RWPE2 (cell line): ENCODE measurements around the gene ZWILCH.
"Not testable (repeated sequence)": the region's sequence is repeated elsewhere in the genome, so short reads cannot be mapped to it uniquely, and the experiment has no call there.

Source experiments
- ATAC-seq: fragments of 200-7000 bp; cut with Tn5 transposase; 3 replicates; pipeline ENCODE4 v1.9.1; 2021; ENCODE audit warnings: low read depth
- DNase-seq: peaks from one replicate; pipeline ENCODE4 v3.0.0-alpha.2; 2020; ENCODE audit warnings: low spot score
- H3K27ac ChIP-seq: fragments of 450-650 bp; 2 replicates; pipeline ENCODE4 v1.5.1; 2017; ENCODE audit warnings: mild to moderate bottlenecking; ENCODE audit not compliant: poor library complexity, severe bottlenecking
- H3K27me3 ChIP-seq: fragments of 250-450 bp; sonication (Bioruptor Pico); 2 replicates; pipeline ENCODE4 v1.5.1; 2021; ENCODE audit warnings: mild to moderate bottlenecking, moderate library complexity; ENCODE audit not compliant: insufficient read depth, poor library complexity, severe bottlenecking
- H3K36me3 ChIP-seq: fragments of 250-450 bp; sonication (Bioruptor Pico); 2 replicates; pipeline ENCODE4 v1.5.1; 2020; ENCODE audit warnings: low read depth, mild to moderate bottlenecking, moderate library complexity
- H3K4me1 ChIP-seq: fragments of 250-450 bp; sonication (Bioruptor Pico); 2 replicates; pipeline ENCODE4 v1.5.1; 2021; ENCODE audit warnings: mild to moderate bottlenecking, moderate library complexity; ENCODE audit not compliant: insufficient read depth, poor library complexity, severe bottlenecking
- H3K4me3 ChIP-seq: fragments of 250-450 bp; sonication (Bioruptor Pico); 2 replicates; pipeline ENCODE4 v1.5.1; 2021; ENCODE audit warnings: mild to moderate bottlenecking, moderate library complexity; ENCODE audit not compliant: severe bottlenecking
- H3K9me3 ChIP-seq: fragments of 250-450 bp; sonication (Bioruptor Pico); 2 replicates; pipeline ENCODE4 v1.5.1; 2021; ENCODE audit warnings: mild to moderate bottlenecking, moderate library complexity; ENCODE audit not compliant: severe bottlenecking
- CTCF ChIP-seq: fragments of 450-650 bp; IDR thresholded peaks from one replicate; pipeline ENCODE4 v1.5.1; 2017; ENCODE audit warnings: mild to moderate bottlenecking, moderate library complexity; ENCODE audit not compliant: poor library complexity, severe bottlenecking

ZWILCH gene

GRCh38 chr15:66587020-66587419 is 81.9 kb downstream of the ZWILCH start:
- Histone ChIP-seq H3K4me3 (no peak overlapping the region), H3K36me3 (no peaks in the 10 kb centered on the region), H3K27me3 (no peaks in the 10 kb centered on the region), H3K27ac (no peak overlapping the region), H3K4me1 (no peaks in the 10 kb centered on the region), H3K9me3 (peaks cover 2% of the 10 kb centered on the region)
- no peak for TF ChIP-seq CTCF
- DNase-seq (no peak), ATAC-seq (no peak)

GRCh38 chr15:66587749-66588148 is 82.6 kb downstream of the ZWILCH start:
- Histone ChIP-seq H3K36me3 (no peaks in the 10 kb centered on the region), H3K9me3 (peaks cover 2% of the 10 kb centered on the region), H3K27ac (no peak overlapping the region), H3K4me1 (no peaks in the 10 kb centered on the region), H3K4me3 (no peak overlapping the region), H3K27me3 (no peaks in the 10 kb centered on the region)
- no peak for TF ChIP-seq CTCF
- no peak for DNase-seq
- no peak for ATAC-seq

- H3K4me1 ChIP-seq, result no peaks in the 10 kb centered on the region
- no peak overlapping the region for H3K4me3 ChIP-seq
- DNase-seq, result no peak
- ATAC-seq, result no peak
- H3K27me3 ChIP-seq, result no peaks in the 10 kb centered on the region
- no peaks in the 10 kb centered on the region for H3K36me3 ChIP-seq
- TF ChIP-seq CTCF, result peak; percentile 17
- H3K9me3 ChIP-seq, result peaks cover 2% of the 10 kb centered on the region
- H3K27ac ChIP-seq, result no peak overlapping the region
Observed at GRCh38 chr15:66588537-66588936, 83.4 kb downstream of the ZWILCH start.

- DNase-seq, result no peak
- H3K4me1 ChIP-seq, result no peaks in the 10 kb centered on the region
- H3K27ac ChIP-seq, result no peak overlapping the region
- no peaks in the 10 kb centered on the region for H3K27me3 ChIP-seq
- no peak for TF ChIP-seq CTCF
- no peak for ATAC-seq
- peaks cover 2% of the 10 kb centered on the region for H3K9me3 ChIP-seq
- no peak overlapping the region for H3K4me3 ChIP-seq
- no peaks in the 10 kb centered on the region for H3K36me3 ChIP-seq
Observed at GRCh38 chr15:66588971-66589370, 83.8 kb downstream of the ZWILCH start.

- H3K27ac ChIP-seq, H3K4me3 ChIP-seq: not testable (repeated sequence)
Observed at GRCh38 chr15:66589429-66589828, 84.3 kb downstream of the ZWILCH start.

GRCh38 chr15:66590435-66590834 is 85.3 kb downstream of the ZWILCH start:
- no peak for DNase-seq
- H3K4me3 ChIP-seq, result no peak overlapping the region
- H3K9me3 ChIP-seq, result no peaks in the 10 kb centered on the region
- no peaks in the 10 kb centered on the region for H3K36me3 ChIP-seq
- no peak for ATAC-seq
- no peaks in the 10 kb centered on the region for H3K27me3 ChIP-seq
- no peak overlapping the region for H3K27ac ChIP-seq
- H3K4me1 ChIP-seq, result no peaks in the 10 kb centered on the region
- TF ChIP-seq CTCF, result no peak

More at GRCh38 chr15:66589429-66589828, 84.3 kb downstream of the ZWILCH start:
- not testable (repeated sequence) for H3K27me3 ChIP-seq, ATAC-seq, DNase-seq, H3K36me3 ChIP-seq, H3K9me3 ChIP-seq, H3K4me1 ChIP-seq
